BLaER1 (cell line): ENCODE measurements around the gene CHST9.

Experiments used
- H3K27ac ChIP-seq: shearing (Covaris generic); formaldehyde crosslinking; 2 replicates; pipeline ENCODE4 v1.8.1; 2022
- H3K27me3 ChIP-seq: shearing (Covaris generic); formaldehyde crosslinking; 2 replicates; pipeline ENCODE4 v1.8.1; 2022
- H3K36me3 ChIP-seq: shearing (Covaris generic); formaldehyde crosslinking; 2 replicates; pipeline ENCODE4 v1.8.1; 2022
- H3K4me1 ChIP-seq: shearing (Covaris generic); formaldehyde crosslinking; 2 replicates; pipeline ENCODE4 v1.8.1; 2022
- H3K4me2 ChIP-seq: shearing (Covaris generic); formaldehyde crosslinking; 2 replicates; pipeline ENCODE4 v1.8.1; 2022
- H3K4me3 ChIP-seq: shearing (Covaris generic); formaldehyde crosslinking; 2 replicates; pipeline ENCODE4 v1.8.1; 2022
- H3K9ac ChIP-seq: shearing (Covaris generic); formaldehyde crosslinking; 2 replicates; pipeline ENCODE4 v1.8.1; 2022
- H3K9me3 ChIP-seq: shearing (Covaris generic); formaldehyde crosslinking; 2 replicates; pipeline ENCODE4 v1.8.1; 2022
- H4K20me1 ChIP-seq: shearing (Covaris generic); formaldehyde crosslinking; 2 replicates; pipeline ENCODE4 v1.8.1; 2022
- Cebpa-rat ChIP-seq: shearing (Covaris generic); IDR thresholded peaks from 2 replicates; pipeline ENCODE4 v1.8.1; 2022

CHST9 gene

GRCh38 chr18:26901020-26901419 lies 284.1 kb downstream of the CHST9 start:
- H3K4me2 ChIP-seq, result no peak overlapping the region
- no peaks in the 10 kb centered on the region for H4K20me1 ChIP-seq
- no peaks in the 10 kb centered on the region for H3K36me3 ChIP-seq
- H3K27me3 ChIP-seq, result no peaks in the 10 kb centered on the region
- no peak overlapping the region for H3K27ac ChIP-seq
- peaks cover 20% of the 10 kb centered on the region for H3K9me3 ChIP-seq
- no peaks in the 10 kb centered on the region for H3K4me1 ChIP-seq
- no peak overlapping the region for H3K4me3 ChIP-seq
- H3K9ac ChIP-seq, result no peak overlapping the region
- no peak for TF ChIP-seq Cebpa-rat

DNA sequence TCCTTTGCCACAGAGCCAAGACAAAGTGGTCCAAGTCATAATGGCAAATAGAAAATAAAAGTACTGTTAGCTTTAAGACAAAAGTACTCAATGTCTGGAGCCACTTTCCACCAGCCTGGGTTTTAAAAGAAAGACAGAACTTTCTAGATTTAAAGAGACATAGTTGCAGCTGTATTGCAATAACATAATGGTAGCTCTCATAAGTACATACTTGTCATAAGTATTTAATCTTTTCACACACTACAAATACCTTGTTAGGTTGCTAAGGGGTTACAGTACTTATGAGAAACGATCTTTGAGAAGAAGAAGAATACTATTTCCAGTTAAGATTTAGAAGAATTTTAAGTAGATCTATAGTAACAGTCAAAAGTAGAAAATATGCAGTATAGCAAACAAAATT lies 290.7 kb downstream of the CHST9 start:
- Histone ChIP-seq H3K27me3 (no peaks in the 10 kb centered on the region), H4K20me1 (no peaks in the 10 kb centered on the region), H3K9ac (no peak overlapping the region), H3K9me3 (no peaks in the 10 kb centered on the region), H3K4me3 (no peak overlapping the region), H3K4me2 (no peak overlapping the region), H3K36me3 (no peaks in the 10 kb centered on the region), H3K4me1 (no peaks in the 10 kb centered on the region), H3K27ac (no peak overlapping the region)
- no peak for TF ChIP-seq Cebpa-rat

DNA sequence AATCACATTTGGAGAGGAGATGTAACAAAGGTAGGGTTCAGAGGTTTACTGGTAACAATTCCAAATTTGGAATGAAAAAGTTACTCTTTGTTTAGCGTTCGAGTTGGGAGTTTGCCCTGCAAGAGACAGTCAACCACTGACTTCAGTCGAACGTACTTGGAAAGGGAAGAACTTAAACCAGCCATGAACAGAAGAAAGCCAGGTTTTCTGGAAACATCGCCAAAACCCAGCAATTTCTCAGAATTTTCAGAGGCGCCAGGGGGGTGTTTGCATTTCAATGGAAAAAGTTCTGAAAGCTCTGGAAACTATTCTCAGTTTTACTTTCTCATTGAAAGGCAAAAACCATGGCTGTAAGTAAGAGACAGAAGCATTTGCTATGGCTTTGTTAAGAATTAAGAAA lies 291.1 kb downstream of the CHST9 start:
- Histone ChIP-seq H3K27ac (no peak overlapping the region), H3K9me3 (no peaks in the 10 kb centered on the region), H3K36me3 (no peaks in the 10 kb centered on the region), H3K4me2 (no peak overlapping the region), H3K9ac (no peak overlapping the region), H4K20me1 (no peaks in the 10 kb centered on the region), H3K27me3 (no peaks in the 10 kb centered on the region), H3K4me3 (no peak overlapping the region), H3K4me1 (no peaks in the 10 kb centered on the region)
- TF ChIP-seq Cebpa-rat, result no peak

DNA sequence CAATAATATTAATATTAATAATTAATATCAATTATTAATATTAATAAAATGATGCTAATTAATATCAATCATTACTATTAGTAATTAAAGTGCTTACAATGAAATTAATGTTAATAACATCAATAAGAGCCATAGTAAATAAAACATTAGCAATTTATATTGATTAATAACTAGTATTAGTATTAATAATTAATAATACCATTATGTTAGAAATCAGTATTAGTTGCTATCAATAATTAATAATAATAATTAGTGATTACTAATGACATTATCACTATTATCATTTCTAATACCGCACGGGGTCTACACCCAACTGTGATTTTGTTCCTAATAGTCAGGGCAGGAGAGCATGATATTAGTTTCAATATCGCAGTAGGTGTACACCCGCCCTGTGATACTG lies 296.8 kb downstream of the CHST9 start:
- H3K9ac ChIP-seq, result no peak overlapping the region
- no peaks in the 10 kb centered on the region for H3K36me3 ChIP-seq
- H4K20me1 ChIP-seq, result no peaks in the 10 kb centered on the region
- no peaks in the 10 kb centered on the region for H3K4me1 ChIP-seq
- H3K4me3 ChIP-seq, result no peak overlapping the region
- TF ChIP-seq Cebpa-rat, result no peak
- H3K4me2 ChIP-seq, result no peak overlapping the region
- H3K9me3 ChIP-seq, result no peaks in the 10 kb centered on the region
- H3K27me3 ChIP-seq, result no peaks in the 10 kb centered on the region
- H3K27ac ChIP-seq, result no peak overlapping the region

DNA sequence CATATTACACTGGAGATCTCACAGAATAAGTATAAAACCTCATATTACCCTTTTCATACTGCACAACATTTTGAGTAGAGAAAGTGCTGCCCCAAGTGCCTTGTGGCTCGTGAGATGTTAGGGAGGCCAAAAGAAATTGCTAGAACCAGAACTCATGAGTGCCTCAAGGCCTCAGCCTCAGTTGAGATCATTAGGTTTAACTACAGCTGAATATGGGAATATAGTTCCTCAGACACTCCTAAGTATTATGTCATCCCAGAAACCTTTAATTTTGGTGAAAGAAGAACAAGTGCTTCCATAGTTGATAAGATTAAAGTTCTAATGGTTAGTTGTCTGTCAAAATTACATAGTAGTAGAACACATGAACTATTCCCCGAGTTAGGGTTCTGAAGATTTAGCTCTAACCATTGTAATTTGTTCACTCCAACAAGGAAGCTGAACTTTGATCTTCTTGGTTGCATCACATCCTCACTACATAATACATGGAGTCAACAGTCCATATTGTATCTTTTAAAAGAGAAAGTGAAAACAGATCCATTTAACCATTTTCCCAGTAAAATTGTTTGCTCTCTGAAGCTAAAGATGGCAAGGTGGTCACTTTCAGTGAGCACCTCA lies 310.0 kb downstream of the CHST9 start:
- no peaks in the 10 kb centered on the region for H3K4me1 ChIP-seq
- no peak overlapping the region for H3K9ac ChIP-seq
- no peaks in the 10 kb centered on the region for H3K9me3 ChIP-seq
- no peak overlapping the region for H3K27ac ChIP-seq
- TF ChIP-seq Cebpa-rat, result no peak
- H3K4me3 ChIP-seq, result no peak overlapping the region
- H3K27me3 ChIP-seq, result no peaks in the 10 kb centered on the region
- no peaks in the 10 kb centered on the region for H3K36me3 ChIP-seq
- no peaks in the 10 kb centered on the region for H4K20me1 ChIP-seq
- H3K4me2 ChIP-seq, result no peak overlapping the region

DNA sequence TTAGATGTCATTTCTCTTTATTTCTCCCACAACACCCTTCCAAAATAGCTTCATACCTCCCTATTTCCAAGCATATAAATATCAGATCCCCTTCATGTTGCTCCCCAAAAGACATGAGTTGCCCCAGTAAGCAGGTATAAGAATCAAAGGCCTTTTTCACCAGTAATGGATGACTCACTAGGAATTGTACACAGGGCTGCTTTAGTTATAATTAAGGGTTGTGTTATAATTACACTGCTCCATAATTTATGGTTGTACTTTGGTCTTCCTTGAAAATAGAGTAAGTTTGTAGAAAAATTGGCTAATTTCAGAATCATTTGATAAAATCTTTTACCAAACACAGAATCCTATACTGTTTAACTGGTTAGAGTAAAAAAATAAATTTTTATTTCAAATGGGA lies 310.8 kb downstream of the CHST9 start:
- H3K4me1 ChIP-seq, result no peaks in the 10 kb centered on the region
- H3K4me2 ChIP-seq, result no peak overlapping the region
- H3K27ac ChIP-seq, result no peak overlapping the region
- no peaks in the 10 kb centered on the region for H3K27me3 ChIP-seq
- no peaks in the 10 kb centered on the region for H3K9me3 ChIP-seq
- no peak overlapping the region for H3K9ac ChIP-seq
- no peak overlapping the region for H3K4me3 ChIP-seq
- TF ChIP-seq Cebpa-rat, result no peak
- no peaks in the 10 kb centered on the region for H3K36me3 ChIP-seq
- H4K20me1 ChIP-seq, result no peaks in the 10 kb centered on the region

GRCh38 chr18:26869640-26870039 lies 315.5 kb downstream of the CHST9 start:
- Histone ChIP-seq H3K36me3 (no peaks in the 10 kb centered on the region), H3K9ac (no peak overlapping the region), H3K4me3 (no peak overlapping the region), H3K27ac (no peak overlapping the region), H3K9me3 (no peaks in the 10 kb centered on the region), H3K4me2 (no peak overlapping the region), H3K27me3 (no peaks in the 10 kb centered on the region), H4K20me1 (no peaks in the 10 kb centered on the region), H3K4me1 (0 out of 2 replicates have a peak, but pooled peaks cover under 1% of the 10 kb centered on the region)
- TF ChIP-seq Cebpa-rat, result no peak

GRCh38 chr18:26868968-26869586 lies 316.0 kb downstream of the CHST9 start:
- Histone ChIP-seq H3K27ac (no peak overlapping the region), H3K27me3 (no peaks in the 10 kb centered on the region), H3K4me3 (no peak overlapping the region)

DNA sequence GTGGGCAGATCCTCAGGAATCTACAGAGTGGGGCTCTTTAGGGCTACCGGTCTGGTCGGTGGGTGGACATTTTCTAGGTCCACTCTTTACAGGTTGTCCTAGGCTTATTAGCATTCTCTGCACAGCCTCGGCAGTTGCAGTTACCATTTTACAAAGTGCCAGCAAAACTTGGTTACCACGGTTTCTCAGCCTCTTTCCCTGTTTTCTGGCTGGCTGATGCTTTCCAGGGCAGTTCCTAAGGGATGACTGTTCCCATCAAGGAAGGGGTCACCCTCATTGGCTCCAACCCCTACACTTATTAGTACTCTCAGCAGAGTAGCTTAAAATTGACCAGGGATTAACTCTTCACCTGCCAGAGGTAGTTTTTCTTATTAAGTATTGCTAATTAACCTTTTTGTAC lies 317.6 kb downstream of the CHST9 start:
- Histone ChIP-seq H3K9ac (no peak overlapping the region), H3K4me2 (no peak overlapping the region), H3K4me1 (0 out of 2 replicates have a peak, but pooled peaks cover 8% of the 10 kb centered on the region), H3K36me3 (no peaks in the 10 kb centered on the region), H3K9me3 (0 out of 2 replicates have a peak, but pooled peaks cover 5% of the 10 kb centered on the region), H4K20me1 (no peaks in the 10 kb centered on the region), H3K27me3 (no peaks in the 10 kb centered on the region), H3K27ac (no peak overlapping the region), H3K4me3 (no peak overlapping the region)
- no peak for TF ChIP-seq Cebpa-rat

More at GRCh38 chr18:26868968-26869586, 316.0 kb downstream of the CHST9 start:
- Histone ChIP-seq H3K36me3 (no peaks in the 10 kb centered on the region), H4K20me1 (no peaks in the 10 kb centered on the region), H3K9ac (no peak overlapping the region), H3K4me2 (no peak overlapping the region), H3K4me1 (0 out of 2 replicates have a peak, but pooled peaks cover 6% of the 10 kb centered on the region), H3K9me3 (no peaks in the 10 kb centered on the region)
- TF ChIP-seq Cebpa-rat, result no peak

GRCh38 chr18:26865557-26865956 lies 319.6 kb downstream of the CHST9 start, which contains the start of gene AQP4:
AQP4 (minus strand) TSS chr18:26865707; CDS start chr18:26865689, 18 bp downstream.
- H3K4me2 ChIP-seq, result peak within 1 kb of the TSS; percentile 17; the same call in 1 of the 2 replicates

More at GRCh38 chr18:26865557-26865956, 319.6 kb downstream of the CHST9 start, which contains the start of gene AQP4:
- Histone ChIP-seq H3K4me1 (0 out of 2 replicates have a peak, but pooled peaks cover 8% of the 10 kb centered on the region), H3K27ac (no peak within 1 kb of the TSS), H3K27me3 (no peaks in the 10 kb centered on the region), H4K20me1 (no peaks in the 10 kb centered on the region), H3K4me3 (no peak within 1 kb of the TSS), H3K9ac (no peak within 1 kb of the TSS), H3K9me3 (0 out of 2 replicates have a peak, but pooled peaks cover 5% of the 10 kb centered on the region), H3K36me3 (no peaks in the 10 kb centered on the region)
- TF ChIP-seq Cebpa-rat, result no peak
